Stimulated activated CD8-positive, alpha-beta memory T cell treated with anti-CD3 and anti-CD28 coated beads, Interleukin-4, amount 100 ng/mL, for 48 hours (primary cell): ENCODE measurements around the gene SULT4A1.
"Not testable (repeated sequence)": the region's sequence is repeated elsewhere in the genome, so short reads cannot be mapped to it uniquely, and the experiment has no call there.

Experiments
- DNase-seq: peaks from one replicate; pipeline ENCODE4 v3.0.0-alpha.2; 2020

SULT4A1 gene

GRCh38 chr22:43862074-43862881, at the start of gene SULT4A1:
TSS of gene SULT4A1 (minus strand) at chr22:43862513. CDS start at chr22:43862382, 131 bp downstream.
- DNase-seq: no peak

GRCh38 chr22:43911351-43911750, 49.0 kb upstream of the SULT4A1 start:
- DNase-seq: no peak

GRCh38 chr22:43910178-43910695, 47.9 kb upstream of the SULT4A1 start:
- DNase-seq: no peak

GRCh38 chr22:43909708-43910107, 47.4 kb upstream of the SULT4A1 start:
- no peak for DNase-seq

- DNase-seq: no peak
These were observed 43.4 kb upstream of the SULT4A1 start for GRCh38 chr22:43905681-43906080.

- DNase-seq: peak; percentile 59
These were observed 42.1 kb upstream of the SULT4A1 start for GRCh38 chr22:43904412-43904811.

- not testable (repeated sequence) for DNase-seq
These were observed 40.7 kb upstream of the SULT4A1 start for GRCh38 chr22:43903033-43903432.

- no peak for DNase-seq
These were observed 39.8 kb upstream of the SULT4A1 start for GRCh38 chr22:43901976-43902643.

- DNase-seq: no peak
These were observed 37.9 kb upstream of the SULT4A1 start for GRCh38 chr22:43900206-43900605.

GRCh38 chr22:43897751-43898261, 35.5 kb upstream of the SULT4A1 start:
- DNase-seq: peak; percentile 36

GRCh38 chr22:43895986-43896645, 33.8 kb upstream of the SULT4A1 start:
- DNase-seq: no peak

- DNase-seq: no peak
These were observed 31.8 kb upstream of the SULT4A1 start for GRCh38 chr22:43894122-43894521.

GRCh38 chr22:43893266-43893665, 31.0 kb upstream of the SULT4A1 start:
- no peak for DNase-seq

- no peak for DNase-seq
These were observed 30.0 kb upstream of the SULT4A1 start for GRCh38 chr22:43892183-43892894.

GRCh38 chr22:43891360-43892182, 29.3 kb upstream of the SULT4A1 start, which contains the start of gene PNPLA5:
TSS of gene PNPLA5 (minus strand) at chr22:43892013. CDS start at chr22:43891880, 133 bp downstream.
- peak; percentile 64 for DNase-seq

GRCh38 chr22:43890901-43891331, 28.6 kb upstream of the SULT4A1 start:
- no peak for DNase-seq

GRCh38 chr22:43889860-43890253, 27.5 kb upstream of the SULT4A1 start:
- DNase-seq: no peak

GRCh38 chr22:43889201-43889859, 27.0 kb upstream of the SULT4A1 start:
- DNase-seq: no peak

- no peak for DNase-seq
These were observed 26.4 kb upstream of the SULT4A1 start for GRCh38 chr22:43888740-43889139.

GRCh38 chr22:43887391-43887790, 25.1 kb upstream of the SULT4A1 start:
- DNase-seq: no peak

- DNase-seq: no peak
These were observed 23.9 kb upstream of the SULT4A1 start for GRCh38 chr22:43886231-43886630.
